A204.1 (cell line): ENCODE measurements around the gene PRRT3.
"Not testable (repeated sequence)": the region's sequence is repeated elsewhere in the genome, so short reads cannot be mapped to it uniquely, and the experiment has no call there.

Experiments used
- FAIRE-seq: peaks from 2 replicates; lab custom pipeline; 2012; peaks lifted over from hg19 to GRCh38; lab: Jason Lieb, UNC

Gene PRRT3

GRCh38 chr3:9947025-9947995 lies 4.9 kb downstream of the PRRT3 start:
- FAIRE-seq: no peak

DNA sequence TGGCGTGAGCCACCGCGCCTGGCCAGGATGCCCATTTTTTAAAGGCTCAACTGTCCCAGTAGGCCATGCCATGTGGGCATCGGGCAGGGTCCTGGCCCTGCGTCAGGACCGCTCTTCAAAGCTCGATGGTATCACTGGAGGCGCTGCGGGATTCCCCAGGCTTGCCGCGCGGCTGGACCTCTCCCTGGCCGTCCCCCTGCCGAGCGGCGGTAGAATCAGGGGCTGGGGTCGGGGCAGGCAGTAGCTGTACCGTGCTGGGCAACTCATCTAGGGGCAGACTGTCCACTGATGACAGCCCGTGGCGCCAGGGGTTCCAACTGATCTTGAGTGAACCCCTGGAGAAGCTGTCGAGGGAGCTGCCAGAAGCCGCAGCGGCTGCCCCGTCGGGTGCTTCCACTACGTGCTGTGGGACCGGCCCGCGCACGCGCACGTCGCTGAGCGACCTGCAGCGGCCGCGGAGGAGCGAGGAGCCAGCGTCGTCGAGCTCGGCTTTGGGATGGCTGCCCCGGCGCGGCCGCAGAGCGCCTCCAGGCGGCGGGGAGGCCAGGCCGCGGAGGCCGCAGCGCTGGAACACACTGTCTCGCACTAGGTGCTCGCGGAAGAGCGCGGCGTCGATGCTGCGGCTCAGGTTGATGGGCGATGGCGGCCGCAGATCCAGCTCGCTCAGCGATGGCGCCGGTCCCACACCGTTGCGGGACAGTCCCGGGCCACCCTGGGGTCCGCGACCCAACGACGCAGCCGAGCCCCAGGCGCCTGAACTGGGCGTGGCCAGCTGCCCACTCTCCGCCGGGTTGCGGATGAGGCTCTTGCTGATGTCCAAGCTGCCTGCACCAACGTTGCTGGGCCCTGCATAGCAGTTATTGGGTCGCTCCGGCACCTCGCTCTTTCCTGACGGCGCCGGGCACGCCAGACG lies 5.8 kb downstream of the PRRT3 start:
- FAIRE-seq: no peak

GRCh38 chr3:9945358-9945757 lies 6.8 kb downstream of the PRRT3 start:
- FAIRE-seq: no peak

DNA sequence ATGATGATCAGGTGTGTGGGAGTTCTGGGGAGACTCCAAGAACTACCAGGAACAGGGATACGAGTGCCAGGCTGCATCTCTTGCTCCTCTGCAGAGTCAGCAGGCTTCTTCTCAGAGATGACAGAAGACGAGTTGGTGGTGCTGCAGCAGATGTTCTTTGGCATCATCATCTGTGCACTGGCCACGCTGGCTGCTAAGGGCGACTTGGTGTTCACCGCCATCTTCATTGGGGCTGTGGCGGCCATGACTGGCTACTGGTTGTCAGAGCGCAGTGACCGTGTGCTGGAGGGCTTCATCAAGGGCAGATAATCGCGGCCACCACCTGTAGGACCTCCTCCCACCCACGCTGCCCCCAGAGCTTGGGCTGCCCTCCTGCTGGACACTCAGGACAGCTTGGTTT lies 7.9 kb downstream of the PRRT3 start:
- FAIRE-seq: no peak

GRCh38 chr3:9942934-9943690 lies 9.1 kb downstream of the PRRT3 start:
- no peak for FAIRE-seq

DNA sequence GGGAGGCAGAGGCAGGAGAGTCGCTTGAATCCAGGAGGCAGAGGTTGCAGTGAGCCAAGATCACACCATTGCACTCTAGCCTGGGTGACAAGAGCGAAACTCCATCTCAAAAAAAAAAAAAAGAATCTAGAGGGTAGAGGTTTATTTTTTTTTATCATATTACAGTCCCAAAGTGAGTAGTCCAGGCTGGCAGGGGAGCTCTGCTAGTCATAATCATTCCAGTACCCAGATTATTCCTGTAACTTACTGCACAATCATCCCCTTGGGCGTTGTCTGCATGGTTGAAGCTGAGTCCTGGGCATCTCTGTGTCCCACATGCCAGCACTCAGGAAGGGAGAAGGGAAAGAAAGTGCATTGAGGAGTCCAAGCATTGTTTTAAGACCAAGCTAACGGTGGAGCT lies 10.0 kb downstream of the PRRT3 start:
- FAIRE-seq: no peak

DNA sequence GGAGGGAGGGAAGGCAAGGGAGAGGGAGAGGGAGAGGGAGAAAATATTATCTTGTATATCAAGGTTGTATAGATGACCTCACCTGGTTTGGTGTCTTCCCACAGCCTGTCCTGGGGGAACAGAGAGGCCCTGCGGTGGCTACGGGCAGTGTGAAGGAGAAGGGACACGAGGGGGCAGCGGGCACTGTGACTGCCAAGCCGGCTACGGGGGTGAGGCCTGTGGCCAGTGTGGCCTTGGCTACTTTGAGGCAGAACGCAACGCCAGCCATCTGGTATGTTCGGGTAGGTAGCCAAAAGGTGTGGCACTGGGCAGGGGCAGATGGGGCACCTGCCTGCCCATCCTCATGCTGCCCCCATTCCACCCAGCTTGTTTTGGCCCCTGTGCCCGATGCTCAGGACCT lies 11.5 kb downstream of the PRRT3 start:
- FAIRE-seq: no peak

- not testable (repeated sequence) for FAIRE-seq
Observed at GRCh38 chr3:9939906-9940305, 12.3 kb downstream of the PRRT3 start.

DNA sequence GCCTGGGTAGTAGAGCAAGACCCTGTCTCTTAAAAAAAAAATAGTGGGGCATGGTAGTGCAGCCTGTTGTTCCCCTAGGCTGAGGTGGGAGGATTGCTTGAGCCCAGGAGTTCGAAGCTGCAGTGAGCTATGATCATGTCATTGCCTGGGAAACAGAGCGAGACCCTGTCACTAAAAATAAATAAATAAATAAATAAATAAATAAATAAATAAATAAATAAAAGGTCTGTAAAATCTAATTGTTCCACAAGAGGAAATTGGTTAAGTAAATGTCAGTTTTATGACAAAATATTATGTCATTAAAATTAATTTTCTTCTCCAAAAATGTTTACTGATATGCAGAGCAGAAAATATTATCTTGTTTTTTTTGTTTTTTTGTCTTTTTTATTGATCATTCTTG lies 13.2 kb downstream of the PRRT3 start:
- no peak for FAIRE-seq

- no peak for FAIRE-seq
Observed at GRCh38 chr3:9937486-9938238, 14.5 kb downstream of the PRRT3 start.

- FAIRE-seq: no peak
Observed at GRCh38 chr3:9935966-9936510, 16.2 kb downstream of the PRRT3 start.

DNA sequence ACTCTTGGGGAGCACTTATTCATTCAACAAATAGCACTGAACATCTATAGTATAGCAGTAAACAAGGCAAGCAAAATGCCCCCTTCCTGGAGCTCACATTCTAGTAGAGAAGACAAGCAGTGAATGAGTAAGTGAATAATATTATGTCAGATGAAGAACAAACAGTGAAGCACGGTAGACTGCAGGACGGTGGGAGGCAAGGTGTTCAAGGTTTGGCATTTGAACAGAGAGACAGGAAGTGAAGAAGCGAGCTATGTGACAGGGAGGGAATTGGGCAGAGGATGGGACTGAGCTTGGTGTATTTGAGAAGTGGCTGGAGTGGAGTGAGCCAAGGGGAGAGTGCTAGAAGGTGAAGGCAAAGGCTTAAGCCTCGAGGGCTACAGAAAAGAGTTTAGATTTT lies 17.2 kb downstream of the PRRT3 start:
- no peak for FAIRE-seq

DNA sequence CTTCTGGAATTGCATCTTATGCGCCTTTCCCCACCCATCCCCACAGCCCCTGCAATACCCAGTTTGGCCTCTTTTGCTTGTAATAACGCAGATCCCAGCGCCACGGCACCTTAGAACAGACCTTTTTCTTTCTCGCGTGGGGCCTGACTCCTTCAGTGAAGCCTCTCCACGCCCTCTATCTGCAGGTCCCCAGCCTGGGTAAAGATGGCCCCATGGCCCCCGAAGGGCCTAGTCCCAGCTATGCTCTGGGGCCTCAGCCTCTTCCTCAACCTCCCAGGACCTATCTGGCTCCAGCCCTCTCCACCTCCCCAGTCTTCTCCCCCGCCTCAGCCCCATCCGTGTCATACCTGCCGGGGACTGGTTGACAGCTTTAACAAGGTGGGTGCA lies 18.0 kb downstream of the PRRT3 start:
- no peak for FAIRE-seq

DNA sequence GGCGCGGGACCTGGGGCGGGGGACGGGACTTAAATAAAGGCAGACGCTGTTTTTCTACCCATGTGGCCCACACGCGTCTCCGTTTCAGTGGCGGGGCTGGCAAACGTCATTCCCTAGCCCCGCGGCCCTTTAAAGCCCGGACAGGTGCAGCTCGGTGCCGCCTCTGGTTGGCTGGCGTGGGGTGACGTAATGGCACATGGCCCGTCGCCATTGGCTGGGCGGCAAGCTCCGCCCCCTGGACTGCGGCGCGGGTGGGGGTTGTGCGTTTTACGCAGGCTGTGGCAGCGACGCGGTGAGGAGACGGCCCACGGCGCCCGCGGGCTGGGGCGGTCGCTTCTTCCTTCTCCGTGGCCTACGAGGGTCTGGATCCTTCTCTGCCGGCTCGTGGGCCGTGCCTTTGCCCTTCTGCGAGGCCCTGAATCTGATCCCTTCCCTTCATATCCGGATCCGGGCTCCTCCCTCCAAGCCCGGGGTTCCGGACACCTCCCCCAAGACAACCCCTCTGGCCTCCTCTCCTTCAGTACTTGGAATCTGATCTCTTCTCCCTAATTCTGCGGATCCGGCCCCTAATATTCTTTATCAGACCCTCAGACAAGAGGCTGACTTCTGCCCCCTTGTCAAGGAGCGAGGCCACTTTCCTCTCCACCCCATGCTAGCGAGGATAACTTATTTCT lies 18.5 kb downstream of the PRRT3 start, which contains the start of gene CRELD1:
Gene CRELD1, plus strand, starts transcription at position 274 of the 674 bp plus-strand sequence. CDS start 605 bp downstream, outside the sequence.
- peak; percentile 51 for FAIRE-seq

- FAIRE-seq: no peak
Observed at GRCh38 chr3:9932843-9933560, 19.2 kb downstream of the PRRT3 start.

DNA sequence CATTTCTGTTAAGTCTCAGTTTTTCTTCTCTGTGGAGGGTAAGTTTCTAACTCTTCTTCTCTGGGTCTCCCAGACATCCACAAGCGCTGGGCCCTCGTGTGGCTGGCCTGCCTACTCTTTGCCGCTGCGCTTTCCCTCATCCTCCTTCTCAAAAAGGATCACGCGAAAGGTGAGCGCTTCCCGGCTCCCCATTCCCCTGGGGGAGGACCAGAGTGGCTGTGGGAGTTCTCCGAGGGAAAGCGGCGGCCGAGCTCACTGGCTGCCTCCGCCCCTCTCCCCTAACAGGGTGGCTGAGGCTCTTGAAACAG lies 19.7 kb downstream of the PRRT3 start:
- no peak for FAIRE-seq

- no peak for FAIRE-seq
Observed at GRCh38 chr3:9930804-9931418, 21.3 kb downstream of the PRRT3 start.

- no peak for FAIRE-seq
Observed at GRCh38 chr3:9928158-9928557, 24.1 kb downstream of the PRRT3 start.

DNA sequence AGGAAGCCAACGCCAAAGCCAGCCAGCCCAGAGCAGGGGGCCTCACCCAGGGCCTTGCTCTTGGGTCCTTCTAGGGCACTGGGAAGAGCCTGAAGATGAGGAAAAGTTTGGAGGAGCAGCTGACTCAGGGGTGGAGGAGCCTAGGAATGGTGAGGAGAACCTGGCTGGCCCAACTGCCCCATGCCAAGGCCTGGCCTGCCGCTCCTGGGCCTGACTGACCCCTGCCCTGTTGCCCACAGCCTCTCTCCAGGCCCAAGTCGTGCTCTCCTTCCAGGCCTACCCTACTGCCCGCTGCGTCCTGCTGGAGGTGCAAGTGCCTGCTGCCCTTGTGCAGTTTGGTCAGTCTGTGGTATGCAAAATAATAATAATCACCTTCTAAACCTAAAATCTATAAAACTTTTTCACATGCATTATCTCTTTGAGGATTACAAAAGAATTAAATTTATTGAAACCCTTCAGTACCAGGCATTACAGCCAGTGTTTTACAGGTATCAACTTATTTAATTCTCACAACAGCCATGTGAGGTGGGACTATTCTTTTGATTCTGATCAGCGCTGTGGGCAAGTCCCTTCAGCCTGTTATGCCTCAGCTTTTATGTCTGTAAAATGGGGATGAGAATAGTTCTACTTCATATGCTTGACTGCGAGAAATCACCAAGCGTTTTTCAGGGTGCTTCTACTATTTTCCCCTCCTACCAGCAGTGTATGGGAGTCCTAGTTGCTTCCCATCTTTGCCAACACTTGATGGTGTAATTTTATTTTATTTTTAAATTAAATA lies 33.8 kb downstream of the PRRT3 start:
- no peak for FAIRE-seq
